Heart right ventricle (tissue), 16 donors: ENCODE data around the gene GPER1. TPM values are rescaled to one million over a fixed set of nuclear protein-coding genes. Genes with fewer than 3 reads are reported as not detected.

ENCODE experiments used
- ATAC-seq, 8 donors: fragments of 200-7000 bp; cut with Tn5 transposase; one replicate each; pipeline ENCODE4 v1.9.1; 2020; ENCODE audit warnings: mild to moderate bottlenecking in 8 of 8, moderate library complexity in 8 of 8, moderate number of reproducible peaks in 1 of 8
- DNase-seq, 2 donors: peaks; one replicate each; pipeline ENCODE4 v3.0.0-alpha.2; 2020
- H3K27ac ChIP-seq, 10 donors: fragments of 200-600 bp; sonication (generic) in 2 of 10; one replicate each; pipeline versions ENCODE4 v1.5.0 to v1.8.0; 2020 to 2022; ENCODE audit warnings: mild to moderate bottlenecking in 3 of 10
- H3K27me3 ChIP-seq, 7 donors: fragments of 200-600 bp; one replicate each; pipeline ENCODE4 v1.8.0; 2021 to 2022; ENCODE audit warnings: mild to moderate bottlenecking in 2 of 7
- H3K36me3 ChIP-seq, 9 donors: fragments of 200-600 bp; sonication (generic) in 1 of 9; one replicate each; pipeline versions ENCODE4 v1.5.0 to v1.8.0; 2020 to 2022; ENCODE audit warnings: mild to moderate bottlenecking in 2 of 9
- H3K4me1 ChIP-seq, 9 donors: fragments of 200-600 bp; sonication (generic) in 1 of 9; one replicate each; pipeline versions ENCODE4 v1.5.0 to v1.8.0; 2020 to 2022; ENCODE audit warnings: mild to moderate bottlenecking in 4 of 9
- H3K4me3 ChIP-seq, 10 donors: fragments of 200-600 bp; sonication (generic) in 2 of 10; one replicate each; pipeline versions ENCODE4 v1.5.0 to v1.8.0; 2020 to 2022; ENCODE audit warnings: mild to moderate bottlenecking in 7 of 10, moderate library complexity in 2 of 10
- H3K9me3 ChIP-seq, 11 donors: fragments of 200-600 bp in 10 of 11; sonication (generic) in 2 of 11; one replicate each; pipeline versions ENCODE4 v1.5.0 to v1.8.0; 2013 to 2022; ENCODE audit warnings: mild to moderate bottlenecking in 2 of 11, control low read depth in 1 of 11, moderate library complexity in 1 of 11
- CTCF ChIP-seq, 9 donors: fragments of 200-600 bp; sonication (generic) in 2 of 9; IDR thresholded peaks; one replicate each; pipeline versions ENCODE4 v1.5.0 to v1.8.0; 2021 to 2022; ENCODE audit warnings: antibody characterized with exemption in 9 of 9, mild to moderate bottlenecking in 5 of 9, moderate library complexity in 1 of 9
- WGBS, 2 donors: extraction: QIAGEN DNeasy Blood & Tissue Kit; methylation state at CpG; one replicate each; pipeline ENCODE4 v1.1.7; 2013; ENCODE audit warnings: inconsistent platforms in 1 of 2; 5-methylcytosine and 5-hydroxymethylcytosine counted together
- intact Hi-C, 10 donors: fragments of 100-400 bp; cut with DNase I; formaldehyde crosslinking; loops; one replicate each; pipeline versions ENCODE4 v1.11.1 to v1.14.2; 2022
- polyA plus RNA-seq, 2 donors: library from polyadenylated mRNA; stranded (reverse); fragments of 200-250 nt; gene quantifications; one replicate each; pipeline ENCODE4 v1.2.3, GENCODE V29; 2013
- total RNA-seq, 10 donors: library from RNA; stranded (reverse); fragmentation: NEBNext Ultra II Directional in 3 of 10; extraction: Animal tissue kit (Norgen Biotek cat#: 25700) in 3 of 10; gene quantifications; one replicate each; pipeline versions ENCODE4 v1.2.1 to v1.2.4, GENCODE V29; 2021 to 2023
- donor health status: Arrhythmogenic right ventricular cardiomyopathy.
- donor health status: ischemic (EF 13 %, LVEDD 7.1; RV severe dilation, severe dysfunction).
- donor health status: healthy with polysubstance abuse.
- donor health status: DM: no; HTN: yes; CAD: no.
- donor health status: DM: no; HTN: no; CAD: no.
- donor health status: ischemic (EF 25% LVEDD 6.9; RV normal size, moderate dysfunction).
- donor health status: ischemic (EF 25% LVEDD 5.7; RV mildly dilated, moderate dysfunction).
- donor health status: healthy.
- donor health status: DM: yes; HTN: yes; CAD: no.
- donor health status: Ischemic cardiomyopathy.
- donor health status: ischemic (EF 35%, LVEDD 5.7; RV mildly dilated, moderate dysfunction).
- donor health status: nonischemic (EF 11% LVEDD 7.7; RV severe dilation, severe dysfunction).
- donor health status: DM: yes; HTN: yes; CAD: no.
- donor health status: PGD.
- donor health status: ischemic (EF 29% LVEDD 5.4; RV normal size, mild dysfunction).
- donor health status: nonischemic (EF 23%, LVEDD 6.1; RV moderate dilation, normal function).

The GPER1 gene
- total and polyA plus RNA-seq, 12 donors = 1.1 to 4.7 (median 1.9) TPM

- Histone ChIP-seq H3K27me3 (no peaks in the 10 kb centered on the region), H3K4me1 (peaks cover 12 to 58% (median 32%) of the 10 kb centered on the region in 9 donors), H3K4me3 (no peak overlapping the region), H3K9me3 (no peaks in the 10 kb centered on the region), H3K36me3 (no peaks in the 10 kb centered on the region), H3K27ac (peak overlapping the region in 1 of 10 donors; percentile 36)
- ATAC-seq (peak in 2 of 8 donors; percentile 18 to 19), DNase-seq (peak; percentile 30 to 53)
- intact Hi-C loops = loop anchor here in 3 of 10 donors (10.0 kb wide), 2 partner anchors 51 to 91 kb away; a partner anchor contains a TSS
- WGBS, 2 donors = 84 to 87% methylated on average over 45 of the region's 45 CpGs
- TF ChIP-seq CTCF (IDR thresholded peaks at IDR 0.05) = no peak
These were observed 3.9 kb upstream of the GPER1 start for GRCh38 chr7:1083729-1084657.

GRCh38 chr7:1085266-1085665, 2.6 kb upstream of the GPER1 start:
- WGBS, 2 donors = 85 to 88% methylated on average over 10 of the region's 10 CpGs
- ATAC-seq = no peak
- TF ChIP-seq CTCF (IDR thresholded peaks at IDR 0.05) = no peak
- H3K27me3 ChIP-seq = no peaks in the 10 kb centered on the region
- no peak overlapping the region for H3K4me3 ChIP-seq
- H3K27ac ChIP-seq = no peak overlapping the region
- H3K36me3 ChIP-seq = no peaks in the 10 kb centered on the region
- intact Hi-C loops = loop anchor here in 9 of 10 donors (5.0 to 10.0 kb wide), 6 partner anchors 37 to 90 kb away; partner anchors contain the start of gene ZFAND2A (in 1 of the 9)
- peaks cover 12 to 58% (median 32%) of the 10 kb centered on the region in 9 donors for H3K4me1 ChIP-seq
- no peaks in the 10 kb centered on the region for H3K9me3 ChIP-seq
- DNase-seq = no peak

GRCh38 chr7:1085910-1086421, 1.9 kb upstream of the GPER1 start:
- WGBS, 2 donors = 90 to 94% methylated on average over 11 of the region's 11 CpGs
- peaks cover 0 to 1% (median 0%) of the 10 kb centered on the region in 9 donors for H3K36me3 ChIP-seq
- no peak for TF ChIP-seq CTCF (IDR thresholded peaks at IDR 0.05)
- peak overlapping the region in 1 of 10 donors; percentile 71 for H3K27ac ChIP-seq
- no peak for DNase-seq
- H3K27me3 ChIP-seq = no peaks in the 10 kb centered on the region
- no peak for ATAC-seq
- peaks cover 12 to 58% (median 32%) of the 10 kb centered on the region in 9 donors for H3K4me1 ChIP-seq
- no peaks in the 10 kb centered on the region for H3K9me3 ChIP-seq
- H3K4me3 ChIP-seq = no peak overlapping the region
- intact Hi-C loops = loop anchor here in 9 of 10 donors (2.0 to 10.0 kb wide), 9 partner anchors 19 to 91 kb away; partner anchors contain the start of gene ZFAND2A (in 1 of the 9)
